ENCODE data around the gene APLNR. TPM values are rescaled to one million over a fixed set of nuclear protein-coding genes. Genes with fewer than 3 reads are reported as not detected.

APLNR gene
- total RNA-seq, 2 donors from 2014 or later: 3.5 to 3.6 TPM

DNA sequence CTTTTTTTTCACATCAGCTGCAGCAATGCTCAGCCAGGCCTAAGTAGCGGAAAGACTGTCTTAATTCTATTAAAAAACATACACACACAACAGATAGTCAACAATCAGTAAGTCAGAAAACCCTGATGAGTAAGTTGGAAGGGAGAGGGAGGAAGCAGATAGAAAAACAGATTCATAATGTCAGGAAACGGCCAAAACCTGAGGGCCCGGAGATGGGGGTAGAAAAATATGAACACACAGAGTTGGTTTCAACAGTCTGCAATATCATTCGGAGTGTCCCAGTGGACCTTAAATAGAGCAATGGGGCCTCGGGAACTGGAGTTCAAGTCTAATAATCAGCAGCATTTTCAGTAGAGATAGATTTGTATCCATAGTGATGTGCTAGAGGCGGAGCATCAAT lies 40.5 kb downstream of the APLNR start:
- intact Hi-C loops (cut with DNase I, micrococcal nuclease): no loop called here
- no peak for DNase-seq
- ATAC-seq: no peak

DNA sequence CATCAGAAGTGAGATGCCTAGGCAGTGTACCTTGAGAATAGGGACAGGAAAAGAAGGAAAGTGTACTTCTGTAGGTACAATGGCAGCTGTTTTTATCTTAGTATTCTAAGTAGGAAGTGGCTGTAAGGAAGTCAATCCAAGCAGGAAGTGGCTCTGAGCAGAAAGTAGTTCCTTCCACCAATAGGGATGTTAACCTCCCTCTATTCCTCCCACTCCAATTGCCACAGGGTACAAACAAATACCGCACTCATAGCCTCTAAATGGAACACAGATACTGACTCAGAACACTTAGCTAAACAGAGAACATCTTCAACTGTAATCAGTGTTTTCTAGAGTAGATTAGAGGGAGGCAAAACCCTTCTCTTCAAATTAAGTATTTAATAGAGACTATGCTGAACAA lies 44.7 kb downstream of the APLNR start:
- intact Hi-C loops (cut with DNase I, micrococcal nuclease): no loop called here
- no peak for ATAC-seq
- no peak for DNase-seq

DNA sequence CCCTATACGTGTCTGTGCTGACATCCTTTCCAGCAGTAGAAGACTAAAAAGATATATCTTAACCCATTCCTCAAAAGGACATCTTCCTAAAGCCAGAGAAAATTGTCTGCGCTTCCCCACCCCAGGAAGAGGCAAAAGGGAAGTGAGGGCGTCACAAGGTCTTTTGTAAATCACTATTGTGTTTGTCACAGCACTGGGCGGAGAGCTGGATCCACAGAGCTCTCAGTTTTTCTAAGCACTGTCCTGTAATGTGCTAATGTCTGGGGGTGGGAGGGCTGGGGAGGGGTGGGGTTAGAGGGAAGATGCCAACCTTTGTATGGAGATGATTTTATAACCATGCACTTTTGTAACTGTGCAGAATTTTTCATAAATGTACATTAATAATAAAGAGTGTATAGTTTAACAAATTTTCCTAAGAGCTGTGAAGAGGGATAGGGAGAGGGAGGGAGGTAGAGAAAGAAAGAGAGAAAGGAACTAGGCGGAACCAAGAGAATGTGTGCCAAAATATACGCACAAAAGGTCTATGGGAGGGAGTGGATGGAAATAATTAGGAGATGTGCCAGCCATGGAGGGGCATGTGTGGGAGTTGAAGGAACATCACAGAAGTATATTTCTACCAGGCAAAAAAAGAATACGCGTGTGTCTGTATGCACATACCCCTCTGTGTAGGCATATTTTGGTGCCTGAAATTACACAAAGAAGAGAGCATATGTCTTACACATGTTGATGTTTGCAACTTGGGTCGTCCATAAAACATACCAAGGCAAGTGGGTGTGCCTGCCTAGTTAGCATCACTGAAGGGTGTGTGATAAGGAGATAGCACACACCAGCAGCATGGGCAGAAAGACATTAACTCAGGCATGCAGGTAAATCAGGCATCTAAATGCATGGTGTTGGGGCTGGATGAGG lies 45.5 kb downstream of the APLNR start:
- no peak for ATAC-seq
- intact Hi-C loops (cut with DNase I, micrococcal nuclease): no loop called here
- DNase-seq: no peak

DNA sequence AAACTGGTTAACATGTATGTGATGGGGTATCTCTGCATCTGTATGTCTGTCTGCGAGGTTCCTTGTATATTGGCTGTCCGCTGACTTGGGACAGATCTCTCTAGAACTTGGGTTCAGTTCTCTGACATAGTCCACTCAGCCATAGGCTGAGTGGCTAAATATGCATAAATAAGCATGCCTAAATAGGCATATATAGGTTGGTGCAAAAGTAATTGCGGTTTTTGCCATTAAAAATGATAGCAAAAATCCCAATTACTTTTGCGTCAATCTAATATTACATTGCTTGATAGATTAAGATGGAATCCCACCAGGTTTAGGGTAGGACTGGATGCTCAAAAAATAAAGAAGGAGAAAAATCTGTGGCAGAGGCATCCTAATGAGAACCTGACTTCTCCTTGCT lies 46.5 kb downstream of the APLNR start:
- no peak for ATAC-seq
- DNase-seq: no peak
- intact Hi-C loops (cut with DNase I, micrococcal nuclease): no loop called here

Other genes starting within 250 kb of the APLNR start
- gene OR5AK2, start 248.3 kb downstream of the APLNR start, total RNA-seq: not detected
- gene LRRC55, start 55.3 kb downstream of the APLNR start, total RNA-seq: under 1 TPM; 0.09 to 0.45 TPM
- 100 to 1,000 TPM; 135 to 191 TPM for gene TNKS1BP1, start 87.7 kb upstream of the APLNR start, total RNA-seq
- 10 to 100 TPM; 56.5 to 67.8 TPM for gene SSRP1, start 98.6 kb upstream of the APLNR start, total RNA-seq
- gene P2RX3, start 101.1 kb upstream of the APLNR start, total RNA-seq: not detected
- gene PRG3, start 143.9 kb upstream of the APLNR start, total RNA-seq: not detected
- gene PRG2, start 153.4 kb upstream of the APLNR start, total RNA-seq: under 1 TPM in 1 of 2 donors, not detected in 1; 0.22 TPM
- gene SLC43A3, start 189.9 kb upstream of the APLNR start, total RNA-seq: 1 to 10 TPM; 6.9 to 9.6 TPM
- under 1 TPM; 0.67 to 0.98 TPM for gene RTN4RL2, start 223.3 kb upstream of the APLNR start, total RNA-seq